ENCODE results near the gene RBM8A.
A peak's percentile ranks its signal among the peaks of the same experiment; 100 is the strongest.

RBM8A gene

GRCh38 chr1:145912128-145912641 lies 15.1 kb downstream of the RBM8A start:
- DNase-seq, result no peak

DNA sequence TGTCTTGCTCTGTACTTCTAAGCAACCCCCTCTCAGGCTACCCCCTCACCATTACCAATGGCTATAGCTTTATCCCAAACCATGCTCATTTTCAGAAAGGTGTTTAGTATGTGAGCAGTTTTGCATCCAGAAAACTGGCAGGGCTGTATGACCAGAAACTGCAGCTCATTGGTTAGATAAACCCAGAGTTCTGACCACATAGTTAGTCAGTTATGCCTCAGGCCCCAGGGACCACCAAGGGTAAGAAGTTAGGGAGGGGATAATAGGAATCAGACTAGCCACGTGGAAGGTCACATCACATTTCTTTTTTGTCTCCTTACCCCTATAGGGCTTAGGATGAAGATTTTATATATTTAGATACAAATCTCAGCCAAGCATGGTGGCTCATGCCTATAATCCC lies 18.6 kb downstream of the RBM8A start:
- DNase-seq, result no peak

DNA sequence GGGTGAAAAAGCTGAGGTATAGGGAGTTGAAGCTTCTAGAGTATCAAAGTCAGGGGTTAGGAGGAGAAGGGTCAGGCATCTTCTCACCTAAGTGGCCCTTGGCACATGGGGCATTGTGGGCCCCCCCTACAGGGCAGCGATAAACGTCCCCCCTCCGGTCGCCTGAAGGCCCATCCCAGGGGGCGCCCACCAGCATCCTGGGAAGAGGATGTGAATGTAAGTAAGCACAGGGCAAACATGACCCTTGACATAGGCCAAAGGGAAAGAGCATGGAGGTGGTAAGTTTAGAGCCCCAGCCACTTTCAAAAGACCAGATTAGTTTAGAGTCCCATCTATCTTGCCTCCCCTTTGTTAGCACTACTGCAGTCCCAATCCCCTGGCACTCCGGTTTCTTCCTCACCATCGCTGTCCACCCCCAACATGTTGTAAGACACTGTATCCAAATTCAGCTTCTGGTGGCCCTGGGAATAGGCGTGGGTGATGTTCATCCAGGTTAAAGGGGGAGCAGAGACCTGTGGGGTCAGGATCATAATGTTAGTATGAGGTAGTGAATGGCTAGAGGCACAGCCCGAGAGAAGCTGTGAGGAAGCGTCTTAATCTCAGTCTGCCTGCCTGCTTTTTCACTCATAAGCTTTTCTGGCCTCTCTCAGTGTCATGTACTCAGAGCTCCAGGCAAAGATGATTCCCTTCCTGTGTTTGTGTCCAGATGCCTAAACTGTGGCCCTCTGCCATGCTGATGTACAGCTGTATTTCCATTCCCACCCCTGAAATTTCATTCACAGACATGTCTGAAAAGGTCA lies 20.1 kb downstream of the RBM8A start:
- DNase-seq, result no peak

GRCh38 chr1:145901312-145902021 lies 25.8 kb downstream of the RBM8A start:
- DNase-seq, result no peak

DNA sequence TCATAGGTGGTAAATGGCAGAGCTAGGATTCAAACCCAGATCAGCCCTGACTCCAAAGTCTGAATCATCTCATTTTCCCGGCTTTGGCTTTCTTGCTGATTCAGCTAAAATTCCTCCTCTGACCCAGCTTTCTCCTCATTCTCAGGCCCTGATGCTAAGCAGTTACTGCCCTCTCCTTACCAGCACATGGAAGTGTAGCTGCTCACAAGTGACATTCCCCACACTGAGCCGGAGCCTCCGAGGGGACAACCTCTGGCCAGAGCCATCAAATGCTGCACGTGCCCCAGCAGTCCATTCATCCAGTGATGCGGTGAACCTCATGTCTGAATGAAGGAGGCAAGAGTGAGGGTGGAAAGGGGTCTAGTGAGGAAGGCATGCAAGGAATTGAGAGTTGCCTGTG lies 28.5 kb downstream of the RBM8A start:
- no peak for DNase-seq

DNA sequence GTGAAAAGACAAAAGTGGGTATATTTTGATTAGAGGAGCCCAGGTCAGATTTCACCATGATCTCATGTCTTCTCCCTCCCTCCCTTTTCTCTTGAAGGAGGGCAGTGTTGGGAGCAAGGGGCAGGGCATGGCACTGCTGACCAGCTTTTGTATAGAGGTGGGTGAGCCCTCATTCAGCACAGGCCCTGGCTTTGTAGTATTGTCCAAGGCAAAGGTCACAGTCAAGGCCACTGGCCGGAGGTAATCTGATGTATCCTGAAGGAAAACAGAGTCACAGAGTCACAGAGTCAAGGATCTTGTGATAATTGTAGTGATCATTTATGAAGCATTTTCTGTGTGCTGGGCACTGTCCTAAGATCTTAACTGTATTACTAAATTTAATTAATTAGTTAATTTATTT lies 29.3 kb downstream of the RBM8A start:
- DNase-seq, result no peak

- no peak for DNase-seq
Observed at GRCh38 chr1:145895471-145895870, 31.8 kb downstream of the RBM8A start.

DNA sequence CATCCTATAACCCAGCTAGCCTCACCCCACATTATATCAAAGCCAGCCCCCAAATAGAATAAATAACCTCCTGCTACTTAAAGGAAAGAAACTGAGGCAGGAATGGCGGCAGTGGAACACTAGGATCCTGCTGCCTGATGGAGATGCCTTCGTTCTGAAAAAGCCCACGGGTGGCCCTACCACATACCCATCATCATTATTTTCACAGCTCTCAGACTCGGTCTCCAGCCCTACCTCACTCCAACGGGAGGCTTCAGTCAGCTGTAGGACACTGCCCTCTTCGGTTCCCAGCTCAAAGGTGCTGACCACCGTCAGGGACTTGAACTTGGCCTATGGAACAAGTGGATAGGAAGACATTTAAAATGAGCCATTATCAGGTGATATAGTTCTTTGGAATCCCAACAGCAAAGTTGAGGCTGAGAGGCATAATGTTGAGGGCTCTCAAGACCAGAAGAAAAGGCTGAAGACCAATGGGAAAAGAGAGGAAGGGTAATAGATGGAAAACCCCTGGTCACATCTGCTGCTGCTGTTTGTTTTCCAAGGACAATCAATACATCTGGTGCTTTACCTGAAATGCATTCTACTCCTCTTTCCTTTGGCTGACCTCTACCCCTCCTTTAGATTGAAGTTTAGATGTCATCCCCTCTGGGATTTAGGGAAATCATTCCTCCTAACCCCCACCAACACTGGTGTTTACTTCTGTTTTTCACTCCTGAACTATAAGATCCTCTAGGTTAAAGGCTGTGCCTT lies 33.8 kb downstream of the RBM8A start:
- no peak for DNase-seq

- no peak for DNase-seq
Observed at GRCh38 chr1:145892486-145893087, 34.7 kb downstream of the RBM8A start.

- peak; percentile 96 for DNase-seq
Observed at GRCh38 chr1:145891587-145892485, 35.4 kb downstream of the RBM8A start.

GRCh38 chr1:145891143-145891542 lies 36.1 kb downstream of the RBM8A start:
- DNase-seq, result no peak

- no peak for DNase-seq
Observed at GRCh38 chr1:145889722-145890121, 37.6 kb downstream of the RBM8A start.

GRCh38 chr1:145887631-145888030 lies 39.7 kb downstream of the RBM8A start:
- DNase-seq, result no peak

- no peak for DNase-seq
Observed at GRCh38 chr1:145886816-145887215, 40.5 kb downstream of the RBM8A start.

DNA sequence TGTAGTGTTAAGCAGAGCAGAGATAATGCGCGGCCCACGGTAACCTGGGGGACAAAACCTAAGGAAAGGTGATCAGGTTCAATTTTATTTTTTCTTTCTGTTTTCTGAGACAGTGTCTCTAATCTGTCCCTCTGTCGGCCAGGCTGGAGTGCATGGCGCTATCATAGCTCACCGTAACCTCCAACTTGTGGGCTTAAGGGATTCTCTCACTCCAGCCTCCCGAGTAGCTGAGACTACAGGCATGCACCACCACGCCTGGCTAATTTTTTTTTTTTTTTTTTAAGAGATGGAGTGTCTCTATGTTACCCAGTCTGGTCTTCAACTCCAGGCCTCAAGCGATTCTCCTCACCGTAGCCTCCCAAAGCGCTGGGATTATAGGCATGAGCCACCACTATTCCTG lies 40.9 kb downstream of the RBM8A start:
- DNase-seq, result no peak

DNA sequence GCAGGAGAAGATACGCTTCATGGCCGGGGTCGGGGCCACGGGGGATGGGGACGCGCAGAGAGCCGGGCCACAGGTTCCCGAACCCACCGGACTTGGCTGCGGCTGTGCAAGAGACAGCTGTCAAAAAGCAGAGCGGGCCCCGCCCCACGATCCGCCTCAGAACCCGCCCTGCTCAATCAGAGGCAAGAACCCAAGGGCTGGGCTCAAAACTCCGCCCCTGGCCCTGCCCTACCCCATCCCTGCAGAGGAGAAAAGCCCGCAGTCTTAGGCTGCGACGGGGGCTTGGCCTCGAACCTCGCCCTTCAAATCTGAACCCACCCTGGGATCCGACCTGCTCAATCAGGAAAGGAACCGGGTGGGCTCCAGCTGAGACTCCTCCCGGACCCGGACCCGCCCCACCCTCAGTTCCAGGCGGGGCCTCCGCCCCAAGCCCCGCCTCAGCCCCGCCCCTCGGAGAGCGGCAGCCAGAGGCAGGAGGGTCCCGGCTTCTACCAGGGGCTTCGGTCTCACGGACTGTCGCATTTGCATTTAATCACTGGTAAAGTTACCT lies 41.5 kb downstream of the RBM8A start, which contains the start of gene ANKRD35:
ANKRD35 (minus strand) TSS at position 129 of the 550 bp plus-strand sequence; CDS start at position 21, 108 bp downstream.
- DNase-seq, result peak; percentile 54

- no peak for DNase-seq
Observed at GRCh38 chr1:145884675-145885074, 42.6 kb downstream of the RBM8A start.

DNA sequence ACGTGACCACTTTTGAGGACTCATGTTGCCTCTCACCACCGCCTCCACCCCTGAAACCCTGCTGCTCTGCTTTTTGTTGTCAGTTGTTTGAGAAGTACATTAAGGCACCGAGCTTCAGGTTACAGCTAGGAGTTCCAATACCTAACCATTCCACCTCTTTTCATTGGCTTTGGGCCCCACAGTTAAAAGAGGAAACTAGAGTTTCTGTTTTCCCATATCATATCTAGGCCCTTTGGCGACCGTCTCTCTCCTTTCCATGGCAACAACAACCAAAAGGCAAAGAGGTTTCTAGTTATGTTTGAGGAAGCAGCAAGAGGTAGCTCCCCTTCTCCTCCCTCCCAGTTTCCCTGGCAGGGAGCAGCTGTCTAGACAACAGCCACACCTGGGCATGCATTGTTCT lies 47.5 kb downstream of the RBM8A start:
- peak; percentile 83 for DNase-seq

DNA sequence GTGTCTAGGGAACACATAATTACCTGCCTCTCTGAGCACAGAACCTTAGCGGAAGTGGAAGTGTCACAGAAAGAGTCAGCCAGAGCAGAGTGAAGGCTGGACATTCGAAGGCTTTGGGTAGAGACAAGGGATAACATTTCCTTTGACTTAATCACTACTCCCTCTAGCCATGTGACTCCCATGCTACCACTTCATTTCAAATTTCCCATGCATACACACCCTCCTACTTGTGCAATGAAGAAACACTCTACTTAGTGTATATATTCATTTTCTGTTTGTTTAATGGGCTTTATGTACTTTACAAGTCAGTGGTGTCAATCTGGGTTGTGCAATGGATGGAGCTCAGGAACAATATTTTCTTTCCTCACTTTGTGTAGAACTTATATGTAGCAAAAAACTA lies 48.6 kb downstream of the RBM8A start:
- no peak for DNase-seq

DNA sequence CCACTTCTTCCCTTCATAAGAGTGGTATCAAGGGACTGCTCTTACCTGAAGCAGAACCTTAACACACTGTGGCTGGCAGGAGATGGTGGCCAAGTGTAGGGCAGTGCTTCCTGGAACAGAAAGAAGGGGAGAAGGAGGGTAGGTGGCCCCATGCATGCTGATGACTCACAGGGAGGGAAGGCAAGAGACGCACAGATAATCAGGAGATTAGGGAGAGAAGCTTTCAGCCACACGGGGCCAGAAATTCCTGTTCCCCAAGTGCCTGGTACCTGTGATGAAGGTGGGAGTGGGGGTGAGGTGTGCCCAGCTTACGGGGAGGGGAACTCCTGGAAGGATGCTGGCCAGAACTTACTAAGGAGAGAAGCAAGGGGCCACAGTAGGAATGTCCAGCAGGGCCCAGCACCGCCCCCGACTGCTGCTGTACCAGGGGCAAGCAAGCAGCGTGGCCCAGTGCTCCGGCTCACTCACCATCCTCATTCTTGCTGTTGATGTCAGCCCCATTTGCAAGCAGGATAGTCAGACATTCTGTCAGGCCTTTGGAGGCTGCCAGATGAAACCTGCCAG lies 49.3 kb downstream of the RBM8A start:
- no peak for DNase-seq

GRCh38 chr1:145874646-145875045 lies 52.6 kb downstream of the RBM8A start:
- DNase-seq, result no peak
